Adipose tissue (tissue), 3 donors: ENCODE data around the gene COL27A1. TPM values are rescaled to one million over a fixed set of nuclear protein-coding genes. Genes with fewer than 3 reads are reported as not detected.

ENCODE experiments used
- H3K27ac ChIP-seq: one replicate; pipeline ENCODE4 v1.5.1; 2013; ENCODE audit warnings: low read depth, low read length
- WGBS, 3 donors: extraction: QIAGEN DNeasy Blood & Tissue Kit; methylation state at CpG; one replicate each; pipeline ENCODE4 v1.1.7; 2013; 5-methylcytosine and 5-hydroxymethylcytosine counted together
- polyA plus RNA-seq, 3 donors: library from polyadenylated mRNA; stranded (reverse); fragments of 200-250 nt; gene quantifications; one replicate each; pipeline ENCODE4 v1.2.3, GENCODE V29; 2013
- donor health status: healthy with polysubstance abuse.
- donor health status: Bipolar disorder and iron deficiency.
- donor health status: healthy.

The COL27A1 gene
- polyA plus RNA-seq, 3 donors = 9.3 to 20.6 (median 14.2) TPM

- H3K27ac ChIP-seq = no peak overlapping the region
- 86 to 91% (median 89%) methylated on average over 11 of the region's 11 CpGs for WGBS, 3 donors
Measured at GRCh38 chr9:114291886-114292590, 136.7 kb downstream of the COL27A1 start.

DNA sequence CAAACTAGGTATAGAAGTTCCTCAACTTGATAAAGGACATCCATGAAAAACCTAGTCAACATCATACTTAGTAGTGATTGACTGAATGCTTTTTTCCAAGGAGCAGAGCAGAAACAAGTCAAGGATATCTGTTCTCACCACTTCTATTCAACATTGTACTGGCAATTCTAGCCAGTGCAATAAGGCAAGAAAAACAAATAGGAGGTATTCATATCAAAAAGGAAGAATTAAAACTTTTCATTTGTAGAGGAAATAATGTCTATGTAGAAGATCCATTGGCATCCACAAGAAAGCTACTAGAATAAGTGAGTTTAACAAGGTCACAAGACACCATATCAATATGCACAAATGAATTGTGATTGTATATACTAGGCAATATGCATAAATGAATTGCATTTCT is 139.3 kb downstream of the COL27A1 start:
- H3K27ac ChIP-seq = no peak overlapping the region

DNA sequence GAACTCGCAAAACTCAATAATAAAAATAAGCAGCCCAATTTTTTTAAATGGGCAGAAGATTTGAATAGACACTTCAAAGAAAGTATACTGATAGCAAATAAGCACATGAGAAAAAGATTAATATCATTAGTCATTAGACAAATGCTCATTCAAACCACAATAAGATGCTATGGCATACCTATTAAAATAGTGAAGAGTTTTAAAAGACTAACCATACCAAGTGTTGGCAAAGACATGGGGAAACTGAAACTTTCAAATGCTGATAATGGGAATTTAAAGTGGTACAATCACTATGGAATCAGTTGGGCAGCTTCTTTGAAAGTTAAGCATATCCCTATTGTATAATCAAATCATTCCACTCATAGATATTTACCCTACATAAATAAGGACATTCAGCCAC is 141.0 kb downstream of the COL27A1 start:
- H3K27ac ChIP-seq = no peak overlapping the region
- WGBS, 3 donors = 99 to 100% (median 100%) methylated on average over 1 of the region's 1 CpG

- no peak overlapping the region for H3K27ac ChIP-seq
- 79 to 87% (median 80%) methylated on average over 15 of the region's 15 CpGs for WGBS, 3 donors
Measured at GRCh38 chr9:114299286-114300152, 144.2 kb downstream of the COL27A1 start.

- no peak overlapping the region for H3K27ac ChIP-seq
- 94 to 100% (median 97%) methylated on average over 4 of the region's 4 CpGs for WGBS, 3 donors
Measured at GRCh38 chr9:114300153-114300845, 145.0 kb downstream of the COL27A1 start.

DNA sequence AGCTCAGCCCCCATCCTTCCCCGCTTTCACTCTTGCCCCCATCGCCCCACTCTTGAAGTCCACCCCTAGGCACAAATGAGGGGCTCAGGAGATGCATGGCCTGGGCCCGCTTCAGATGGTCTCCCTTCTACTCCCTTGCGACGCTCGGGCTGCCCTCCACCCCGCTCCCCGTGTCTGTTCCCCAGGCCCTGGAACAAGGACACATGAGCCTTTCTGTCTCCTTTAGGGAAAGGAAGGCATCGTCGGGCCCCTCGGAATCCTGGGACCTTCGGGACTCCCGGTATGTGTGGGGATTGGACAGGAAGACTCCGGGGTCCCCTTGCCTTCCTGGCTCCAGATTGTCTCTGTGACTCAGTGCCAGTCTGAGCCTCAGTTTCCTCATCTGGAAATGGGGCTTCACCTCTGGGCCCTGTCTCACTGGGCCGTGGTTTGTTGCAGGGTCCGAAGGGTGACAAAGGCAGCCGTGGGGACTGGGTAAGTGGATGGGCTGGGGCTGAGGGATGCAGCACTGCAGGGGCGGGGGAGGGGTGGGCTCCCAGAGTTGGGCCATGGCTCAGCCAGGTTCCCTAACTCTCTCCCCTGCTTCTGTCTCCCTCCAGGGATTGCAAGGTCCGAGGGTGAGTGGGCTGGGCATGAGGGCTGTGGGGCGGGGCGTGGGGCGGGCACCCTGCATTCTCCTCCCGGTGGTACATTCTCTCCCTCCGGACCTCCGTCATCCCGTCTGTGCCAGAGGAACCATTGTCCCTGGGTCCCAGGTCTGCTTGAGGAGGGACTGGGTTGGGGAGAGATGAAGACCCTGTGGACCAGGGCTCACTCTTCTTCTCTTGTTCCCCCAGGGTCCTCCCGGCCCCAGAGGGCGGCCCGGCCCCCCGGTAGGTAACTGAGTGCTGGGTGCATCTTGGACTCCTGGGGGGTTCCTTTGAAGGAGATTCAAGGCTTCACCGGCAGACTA is 145.8 kb downstream of the COL27A1 start:
- H3K27ac ChIP-seq = no peak overlapping the region
- 94 to 96% (median 94%) methylated on average over 29 to 31 of the region's 31 CpGs for WGBS, 3 donors

GRCh38 chr9:114301798-114302565 is 146.6 kb downstream of the COL27A1 start:
- H3K27ac ChIP-seq = no peak overlapping the region
- WGBS, 3 donors = 82 to 87% (median 86%) methylated on average over 15 of the region's 15 CpGs

GRCh38 chr9:114302727-114303126 is 147.4 kb downstream of the COL27A1 start:
- H3K27ac ChIP-seq = no peak overlapping the region
- 76 to 86% (median 77%) methylated on average over 6 of the region's 6 CpGs for WGBS, 3 donors

DNA sequence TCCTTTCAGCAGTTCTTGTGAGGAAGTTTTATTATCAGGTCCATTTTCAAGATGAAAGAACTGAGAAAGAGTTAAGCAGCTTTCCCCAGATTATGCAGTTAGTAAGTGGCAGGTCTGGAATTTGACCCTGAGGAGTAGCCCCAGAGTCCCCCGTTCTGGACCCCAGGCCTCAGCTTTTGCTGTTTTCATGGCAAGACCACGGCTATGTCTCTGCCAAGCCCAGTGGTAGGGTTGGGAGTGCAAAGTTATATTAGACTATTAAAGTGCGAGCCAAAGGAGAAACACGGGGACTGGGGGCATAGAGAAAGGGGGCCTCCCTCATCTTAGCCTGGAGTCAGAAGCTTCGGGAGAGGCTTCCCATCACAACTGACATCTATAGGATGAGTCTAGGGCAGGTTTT is 148.2 kb downstream of the COL27A1 start:
- WGBS, 3 donors = 82 to 90% (median 87%) methylated on average over 5 of the region's 5 CpGs
- H3K27ac ChIP-seq = no peak overlapping the region

DNA sequence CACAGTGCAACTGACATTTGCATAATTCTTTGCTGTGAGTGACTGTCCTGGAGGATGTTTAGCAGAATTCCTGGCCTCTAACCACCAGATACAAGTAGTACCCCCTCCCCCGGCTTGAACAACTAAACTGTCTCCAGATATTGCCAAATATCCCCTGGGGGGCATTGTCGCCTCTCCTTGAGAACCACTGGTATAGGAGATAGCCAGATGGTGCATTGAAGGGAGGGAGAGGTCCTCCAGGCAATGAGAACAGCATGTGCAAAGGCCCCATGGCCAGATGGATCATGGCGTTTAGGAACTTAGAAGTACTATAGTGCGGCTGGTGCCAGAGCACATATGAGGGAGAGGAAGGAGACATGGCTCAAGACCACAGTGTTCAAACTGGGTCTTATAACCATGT is 148.6 kb downstream of the COL27A1 start:
- H3K27ac ChIP-seq = no peak overlapping the region
- 84 to 90% (median 88%) methylated on average over 4 of the region's 4 CpGs for WGBS, 3 donors

DNA sequence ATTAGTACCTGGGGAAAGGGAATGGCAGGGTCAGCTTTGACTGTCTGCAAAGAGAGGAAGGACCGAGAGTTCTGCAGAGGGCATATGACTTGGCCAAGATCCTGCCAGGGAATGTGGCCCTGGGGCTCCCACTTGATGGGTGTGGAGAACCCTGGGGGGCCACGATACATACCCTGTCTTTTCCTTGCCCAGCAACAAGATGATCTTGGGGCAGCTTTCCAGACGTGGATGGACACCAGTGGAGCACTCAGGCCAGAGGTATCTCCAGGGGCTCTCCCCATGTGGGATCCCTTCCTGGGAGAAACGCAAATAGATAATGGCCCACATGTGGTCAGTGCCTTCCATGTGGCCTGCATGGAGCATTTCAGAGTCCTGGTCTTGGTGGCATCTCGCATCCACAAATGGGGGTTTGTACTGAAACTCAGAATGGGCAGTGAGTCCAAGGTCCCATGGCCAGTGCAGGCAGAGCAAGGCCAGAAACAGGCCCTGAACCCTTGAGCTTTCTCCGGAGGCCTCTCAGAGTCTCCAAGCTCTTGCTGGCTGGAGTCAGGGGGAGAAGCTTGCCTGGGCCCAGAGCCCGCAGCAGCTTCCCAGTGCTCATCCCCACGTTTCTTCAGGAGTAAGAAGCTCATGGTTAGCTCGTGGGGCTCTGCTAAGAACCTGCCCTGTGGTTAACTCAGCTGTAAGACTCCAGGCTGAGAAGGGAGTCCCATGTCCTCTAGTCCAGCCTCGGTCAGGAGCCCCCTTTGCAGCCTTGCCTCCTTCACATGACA is 149.3 kb downstream of the COL27A1 start:
- 88 to 91% (median 90%) methylated on average over 10 of the region's 10 CpGs for WGBS, 3 donors
- H3K27ac ChIP-seq = no peak overlapping the region

GRCh38 chr9:114307899-114308267 is 152.5 kb downstream of the COL27A1 start:
- WGBS, 3 donors = 85 to 93% (median 90%) methylated on average over 6 of the region's 6 CpGs
- H3K27ac ChIP-seq = no peak overlapping the region

DNA sequence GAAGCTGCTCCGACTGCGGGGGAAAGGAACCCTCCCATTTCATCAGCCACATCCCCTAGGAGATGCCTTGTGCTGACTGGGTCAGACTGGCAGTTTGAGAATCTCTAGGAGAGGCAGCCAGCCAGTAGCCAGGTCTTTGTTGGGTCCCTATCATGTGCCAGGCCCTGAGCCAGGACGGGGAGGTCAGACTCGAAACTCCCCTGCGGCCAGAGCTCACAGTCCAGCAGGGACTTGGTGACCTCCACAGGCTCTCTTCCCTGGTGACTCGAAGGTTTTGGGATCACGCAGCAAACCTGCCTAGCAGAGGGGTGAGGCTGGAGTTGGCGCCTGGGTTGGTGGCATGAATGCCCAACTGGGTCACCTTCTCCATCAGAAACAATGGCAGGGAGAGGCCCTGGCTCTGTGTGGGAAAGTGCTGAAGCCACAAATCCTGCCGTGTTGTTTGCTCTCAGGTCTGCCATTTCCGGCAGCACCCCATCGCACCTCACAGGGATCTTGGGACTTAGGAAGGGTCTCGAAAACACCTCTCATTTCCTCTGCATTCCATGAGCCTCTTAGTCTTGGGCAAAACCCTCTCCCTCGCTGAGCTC is 153.1 kb downstream of the COL27A1 start:
- H3K27ac ChIP-seq = no peak overlapping the region
- 88 to 96% (median 94%) methylated on average over 13 of the region's 13 CpGs for WGBS, 3 donors

- H3K27ac ChIP-seq = no peak overlapping the region
- 91 to 97% (median 94%) methylated on average over 13 of the region's 13 CpGs for WGBS, 3 donors
Measured at GRCh38 chr9:114309096-114309495, 153.8 kb downstream of the COL27A1 start.

- 86 to 91% (median 87%) methylated on average over 22 of the region's 22 CpGs for WGBS, 3 donors
- no peak overlapping the region for H3K27ac ChIP-seq
Measured at GRCh38 chr9:114310471-114311450, 155.4 kb downstream of the COL27A1 start.
